Ovary (tissue), 9 donors: ENCODE results near the gene ZNF749. TPM values are rescaled to one million over a fixed set of nuclear protein-coding genes. Genes with fewer than 3 reads are reported as not detected.
"Not testable (repeated sequence)": the region's sequence is repeated elsewhere in the genome, so short reads cannot be mapped to it uniquely, and the experiment has no call there.

Experiments
- DNase-seq, 5 donors: peaks; one replicate each; pipeline ENCODE4 v3.0.0-alpha.2; 2019 to 2020
- H3K27ac ChIP-seq, 2 donors: fragments of 200-600 bp; one replicate each; pipeline versions ENCODE4 v1.5.1 to v1.8.0; 2019 to 2022
- H3K27me3 ChIP-seq: fragments of 200-600 bp; one replicate; pipeline ENCODE4 v1.8.0; 2022
- H3K36me3 ChIP-seq: fragments of 200-600 bp; sonication (generic); one replicate; pipeline ENCODE4 v1.5.1; 2019
- H3K4me1 ChIP-seq: one replicate; pipeline ENCODE4 v1.8.1; 2013; ENCODE audit warnings: mild to moderate bottlenecking, moderate library complexity; ENCODE audit not compliant: insufficient read depth
- H3K4me3 ChIP-seq: fragments of 200-600 bp; sonication (generic); one replicate; pipeline ENCODE4 v1.5.1; 2017
- H3K9me3 ChIP-seq, 2 donors: fragments of 200-600 bp in 1 of 2; sonication (generic) in 1 of 2; one replicate each; pipeline versions ENCODE4 v1.5.1 to v1.8.1; 2013 to 2019; ENCODE audit warnings: mild to moderate bottlenecking in 1 of 2, moderate library complexity in 1 of 2
- CTCF ChIP-seq, 3 donors: fragments of 450-650 bp in 2 of 3; fragments of 200-600 bp in 1 of 3; IDR thresholded peaks; one replicate each; pipeline versions ENCODE4 v1.5.1 to v1.8.0; 2016 to 2022; ENCODE audit warnings: antibody characterized with exemption in 3 of 3, mild to moderate bottlenecking in 1 of 3
- EP300 ChIP-seq: sonication (generic); formaldehyde crosslinking; IDR thresholded peaks from one replicate; pipeline ENCODE4 v1.6.1; 2017; ENCODE audit warnings: antibody characterized with exemption
- POLR2A ChIP-seq: fragments of 450-650 bp; IDR thresholded peaks from one replicate; pipeline ENCODE4 v1.6.1; 2017; ENCODE audit warnings: antibody characterized with exemption, mild to moderate bottlenecking, moderate library complexity
- WGBS, 3 donors: extraction: QIAGEN DNeasy Blood & Tissue Kit in 1 of 3; methylation state at CpG; one replicate each; pipeline versions ENCODE4 v1.1.5 to v1.1.7; 2013 to 2017; 5-methylcytosine and 5-hydroxymethylcytosine counted together
- intact Hi-C, 4 donors: fragments of 100-400 bp; cut with DNase I; formaldehyde crosslinking; loops; one replicate each; pipeline versions ENCODE4 v1.11.0 to v1.15.1; 2022 to 2023
- polyA plus RNA-seq, 2 donors: library from polyadenylated mRNA; stranded (reverse); fragments of 200-250 nt in 1 of 2; fragments of 350-450 nt in 1 of 2; fragmentation: Illumina TruSeq in 1 of 2; extraction: RNeasy Lipid Tissue Mini Kit (QIAGEN cat#74804) in 1 of 2; gene quantifications; one replicate each; pipeline ENCODE4 v1.2.3, GENCODE V29; 2013 to 2014
- small RNA-seq: library from RNA; depleted of rRNA; stranded (forward); fragments of <200 nt; gene quantifications from one replicate; pipeline ENCODE3, GENCODE V24; 2016
- total RNA-seq, 7 donors: library from RNA; depleted of rRNA in 2 of 7; stranded (reverse); fragments of >200 nt in 2 of 7; fragmentation: NEBNext Ultra II Directional in 3 of 7; extraction: Animal tissue kit (Norgen Biotek cat#: 25700) in 3 of 7; gene quantifications; one replicate each; pipeline versions ENCODE4 v1.1.0 to v1.2.4, GENCODE V29; 2016 to 2023
- donor health status: DM: no; HTN: no; CAD: no; lungs with moderate emphysema.
- donor health status: DM: no; HTN: no; CAD: no.
- donor health status: Bipolar disorder and iron deficiency.
- donor health status: DM: yes; HTN: yes; CAD: no.
- donor health status: DM: no; HTN: no; CAD: no.
- donor health status: DM: yes; HTN: yes; CAD: no.

Gene ZNF749
- total and polyA plus RNA-seq, 9 donors: 4.0 to 21.7 (median 10.8) TPM

DNA sequence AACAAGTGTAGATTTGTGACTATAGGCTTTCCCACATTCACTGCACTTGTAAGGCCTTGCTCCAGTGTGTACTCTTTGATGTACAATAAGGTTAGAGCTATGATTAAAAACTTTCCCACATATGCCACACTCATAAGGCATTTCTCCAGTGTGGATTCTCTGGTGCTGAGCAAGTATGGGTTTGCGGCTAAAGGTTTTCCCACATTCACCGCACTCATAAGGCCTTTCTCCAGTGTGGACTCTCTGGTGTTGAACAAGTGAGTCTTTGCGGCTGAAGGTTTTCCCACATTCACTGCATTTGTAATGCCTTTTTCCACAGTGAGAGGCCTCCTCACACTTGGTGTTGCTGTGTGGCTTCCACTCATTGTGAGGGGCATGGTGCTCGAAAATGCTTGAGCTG is 38.5 kb downstream of the ZNF749 start:
- no peak overlapping the region for H3K4me3 ChIP-seq
- no peaks in the 10 kb centered on the region for H3K36me3 ChIP-seq
- no peak for DNase-seq
- H3K27me3 ChIP-seq: no peaks in the 10 kb centered on the region
- 98% methylated on average over 4 of the region's 4 CpGs for WGBS, 3 donors
- H3K4me1 ChIP-seq: no peaks in the 10 kb centered on the region
- intact Hi-C loops: no loop called here
- H3K9me3 ChIP-seq: peaks cover 29 to 58% of the 10 kb centered on the region in 2 donors
- no peak for TF ChIP-seq EP300
- no peak for TF ChIP-seq POLR2A
- no peak for TF ChIP-seq CTCF (IDR thresholded peaks at IDR 0.05)
- H3K27ac ChIP-seq: no peak overlapping the region

GRCh38 chr19:57477191-57478008 is 42.3 kb downstream of the ZNF749 start, which contains the start of gene ZNF772:
TSS of gene ZNF772 (minus strand) at chr19:57477566. CDS start at chr19:57477309, 257 bp downstream.
- H3K4me1 ChIP-seq: no peaks in the 10 kb centered on the region
- no peaks in the 10 kb centered on the region for H3K36me3 ChIP-seq
- 6 to 7% (median 6%) methylated on average over 38 of the region's 38 CpGs for WGBS, 3 donors
- intact Hi-C loops: no loop called here
- no peaks in the 10 kb centered on the region for H3K27me3 ChIP-seq
- DNase-seq: peak; percentile 87 to 90 (median 88)
- H3K27ac ChIP-seq: peak within 1 kb of the TSS in 1 of 2 donors; percentile 68
- TF ChIP-seq EP300 (no peak), CTCF (IDR thresholded peaks at IDR 0.05) (peak in 2 of 3 donors; percentile 39 to 63)
- H3K9me3 ChIP-seq: peaks cover 21 to 42% of the 10 kb centered on the region in 2 donors
- peak within 1 kb of the TSS; percentile 64 for H3K4me3 ChIP-seq

DNA sequence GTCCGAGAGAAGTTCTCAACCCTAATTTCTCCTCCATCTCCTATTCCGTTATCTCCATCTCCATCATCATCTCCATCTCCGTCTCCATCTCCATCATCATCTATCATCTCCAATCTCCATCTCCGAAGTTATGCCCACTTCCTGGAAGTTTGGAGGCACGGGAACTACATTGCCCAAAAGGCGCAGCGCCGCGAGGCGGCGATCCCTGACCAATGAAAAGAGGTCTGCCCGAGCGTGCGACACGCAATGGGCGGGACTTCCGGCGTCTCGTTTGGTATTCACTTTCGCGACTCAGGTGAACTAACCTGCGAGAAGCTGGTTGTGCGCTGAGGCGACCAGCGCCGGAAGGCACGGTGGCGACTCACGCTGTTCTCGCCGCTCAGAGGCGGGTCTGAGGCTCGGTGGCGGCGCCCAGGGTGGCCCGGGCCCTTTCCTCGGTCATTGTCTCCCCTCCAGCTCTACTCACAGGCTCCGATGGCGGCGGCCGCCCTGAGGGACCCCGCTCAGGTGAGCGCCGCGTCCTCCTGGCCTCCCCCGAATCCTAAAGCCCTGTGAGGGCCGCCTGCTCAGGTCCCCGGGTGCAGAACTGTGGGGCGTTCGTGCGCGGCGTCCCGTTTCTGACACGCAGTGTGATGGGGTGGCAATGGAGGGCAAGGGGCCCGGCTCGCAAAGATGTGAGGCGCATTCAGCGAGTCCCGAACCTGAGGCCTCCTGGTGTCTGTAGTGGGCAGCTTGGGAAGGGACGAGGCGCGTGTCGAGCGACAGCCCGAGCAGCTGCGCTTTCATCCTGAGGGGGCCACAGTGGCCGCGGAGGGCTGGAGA is 52.6 kb downstream of the ZNF749 start, which contains the start of gene ZNF419:
ZNF419 (plus strand) TSS at position 274 of the 822 bp plus-strand sequence; CDS start at position 475, 201 bp downstream.
- H3K27me3 ChIP-seq, H3K36me3 ChIP-seq, H3K4me1 ChIP-seq, intact Hi-C loops: not testable (repeated sequence)
- WGBS, 3 donors: 1% methylated on average over 30 to 60 of the region's 69 CpGs
- H3K27ac ChIP-seq: peak within 1 kb of the TSS; percentile 37 to 40
- peaks cover 0 to 15% of the 10 kb centered on the region in 2 donors for H3K9me3 ChIP-seq
- DNase-seq: peak; percentile 86 to 93 (median 89)
- H3K4me3 ChIP-seq: peak within 1 kb of the TSS; percentile 98

DNA sequence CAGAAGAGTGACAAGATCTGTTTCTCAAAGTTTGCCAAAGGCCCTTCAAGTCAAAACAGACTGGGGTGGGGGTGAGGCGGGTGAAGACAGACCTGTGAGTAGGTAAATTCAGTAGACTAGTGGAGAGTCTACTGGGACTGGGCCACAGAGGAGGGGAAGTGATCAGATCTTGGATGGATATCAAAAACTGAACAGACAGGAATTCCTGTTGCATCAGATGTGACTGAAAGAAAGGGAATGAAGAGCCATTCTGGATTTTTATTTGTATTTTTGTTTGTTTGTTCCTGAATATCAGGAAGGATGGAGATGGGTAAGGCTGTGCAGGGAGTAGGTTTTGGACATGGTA is 53.1 kb downstream of the ZNF749 start:
- H3K27ac ChIP-seq, H3K27me3 ChIP-seq, H3K36me3 ChIP-seq, DNase-seq, H3K4me1 ChIP-seq, H3K4me3 ChIP-seq, intact Hi-C loops: not testable (repeated sequence)
- H3K9me3 ChIP-seq: peaks cover 0 to 19% of the 10 kb centered on the region in 2 donors
- no CpG with 5 or more reads among the region's 1 CpG for WGBS, 3 donors

Small RNAs within 50 kb of the gene (small RNA-seq; reads per million reads assigned to genes)
- gene VN1R107P: not detected

Other genes starting within 250 kb of the ZNF749 start
- 10 to 100 TPM; 28.6 to 56.6 (median 46.4) TPM for gene ZNF264, start 243.8 kb upstream of the ZNF749 start, total RNA-seq
- 10 to 100 TPM in 1 of 2 donors, 1 to 10 TPM in 1; 7.0 to 18.6 TPM for gene ZNF264, start 243.8 kb upstream of the ZNF749 start, polyA plus RNA-seq
- gene AURKC, start 204.3 kb upstream of the ZNF749 start, total RNA-seq: under 1 TPM in 4 of 7 donors, not detected in 3; 0.60 to 0.87 (median 0.79) TPM
- gene AURKC, start 204.3 kb upstream of the ZNF749 start, polyA plus RNA-seq: 1 to 10 TPM in 1 of 2 donors, under 1 TPM in 1; 0.45 to 1.9 TPM
- gene ZNF805, start 194.7 kb upstream of the ZNF749 start, total RNA-seq: 10 to 100 TPM; 10.8 to 27.8 (median 19.4) TPM
- gene ZNF805, start 194.7 kb upstream of the ZNF749 start, polyA plus RNA-seq: 1 to 10 TPM; 1.7 to 4.5 TPM
- 100 to 1,000 TPM in 1 of 7 donors, 10 to 100 TPM in 6; 57.2 to 103 (median 68.6) TPM for gene ZNF460, start 154.8 kb upstream of the ZNF749 start, total RNA-seq
- gene ZNF460, start 154.8 kb upstream of the ZNF749 start, polyA plus RNA-seq: 1 to 10 TPM; 3.0 to 4.4 TPM
- gene ZNF543, start 114.9 kb upstream of the ZNF749 start, total RNA-seq: 10 to 100 TPM in 4 of 7 donors, 1 to 10 TPM in 3; 4.9 to 12.9 (median 10.5) TPM
- 1 to 10 TPM; 4.0 to 4.9 TPM for gene ZNF543, start 114.9 kb upstream of the ZNF749 start, polyA plus RNA-seq
- gene ZNF304, start 84.1 kb upstream of the ZNF749 start, total RNA-seq: 10 to 100 TPM in 3 of 7 donors, 1 to 10 TPM in 4; 3.0 to 13.0 (median 9.1) TPM
- 10 to 100 TPM in 1 of 2 donors, 1 to 10 TPM in 1; 4.8 to 12.5 TPM for gene ZNF304, start 84.1 kb upstream of the ZNF749 start, polyA plus RNA-seq
- gene TRAPPC2B, start 71.8 kb upstream of the ZNF749 start, total RNA-seq: 10 to 100 TPM in 6 of 7 donors, 1 to 10 TPM in 1; 9.1 to 23.6 (median 11.6) TPM
- gene TRAPPC2B, start 71.8 kb upstream of the ZNF749 start, polyA plus RNA-seq: 10 to 100 TPM; 10.3 to 25.1 TPM
- gene ZNF547, start 71.8 kb upstream of the ZNF749 start, total RNA-seq: 1 to 10 TPM; 1.2 to 4.7 (median 3.0) TPM
- gene ZNF547, start 71.8 kb upstream of the ZNF749 start, polyA plus RNA-seq: 1 to 10 TPM; 1.8 to 2.9 TPM
- 10 to 100 TPM; 14.5 to 28.2 (median 24.4) TPM for gene ZNF548, start 45.5 kb upstream of the ZNF749 start, total RNA-seq
- 10 to 100 TPM; 13.4 to 13.7 TPM for gene ZNF548, start 45.5 kb upstream of the ZNF749 start, polyA plus RNA-seq
- gene ZNF17, start 24.2 kb upstream of the ZNF749 start, total RNA-seq: 10 to 100 TPM in 6 of 7 donors, 1 to 10 TPM in 1; 5.4 to 22.4 (median 18.7) TPM
- gene ZNF17, start 24.2 kb upstream of the ZNF749 start, polyA plus RNA-seq: 1 to 10 TPM; 6.3 to 7.2 TPM
- 1 to 10 TPM in 5 of 7 donors, under 1 TPM in 2; 0.60 to 2.2 (median 1.3) TPM for gene VN1R1, start 21.8 kb downstream of the ZNF749 start, total RNA-seq
- gene VN1R1, start 21.8 kb downstream of the ZNF749 start, polyA plus RNA-seq: under 1 TPM; 0.38 to 0.50 TPM
- gene ZNF772, start 42.2 kb downstream of the ZNF749 start, total RNA-seq: 10 to 100 TPM in 6 of 7 donors, 1 to 10 TPM in 1; 6.5 to 23.0 (median 15.8) TPM
- gene ZNF772, start 42.2 kb downstream of the ZNF749 start, polyA plus RNA-seq: 1 to 10 TPM; 3.3 to 6.8 TPM
- 10 to 100 TPM in 6 of 7 donors, 1 to 10 TPM in 1; 6.8 to 14.7 (median 12.1) TPM for gene ZNF419, start 52.4 kb downstream of the ZNF749 start, total RNA-seq
- 1 to 10 TPM; 7.2 to 8.5 TPM for gene ZNF419, start 52.4 kb downstream of the ZNF749 start, polyA plus RNA-seq
- 10 to 100 TPM in 4 of 7 donors, 1 to 10 TPM in 3; 8.1 to 16.3 (median 10.5) TPM for gene ZNF773, start 64.6 kb downstream of the ZNF749 start, total RNA-seq
- gene ZNF773, start 64.6 kb downstream of the ZNF749 start, polyA plus RNA-seq: 1 to 10 TPM; 6.8 to 8.6 TPM
- 10 to 100 TPM in 4 of 7 donors, 1 to 10 TPM in 3; 3.9 to 11.9 (median 10.1) TPM for gene ZNF549, start 92.0 kb downstream of the ZNF749 start, total RNA-seq
- 1 to 10 TPM; 4.0 to 8.1 TPM for gene ZNF549, start 92.0 kb downstream of the ZNF749 start, polyA plus RNA-seq
- gene ZNF550, start 124.5 kb downstream of the ZNF749 start, total RNA-seq: 10 to 100 TPM in 5 of 7 donors, 1 to 10 TPM in 2; 6.7 to 17.1 (median 11.4) TPM
- gene ZNF550, start 124.5 kb downstream of the ZNF749 start, polyA plus RNA-seq: 1 to 10 TPM; 6.8 to 7.3 TPM
- gene ZNF416, start 143.6 kb downstream of the ZNF749 start, total RNA-seq: 10 to 100 TPM in 1 of 7 donors, 1 to 10 TPM in 6; 2.2 to 10.9 (median 7.6) TPM
- gene ZNF416, start 143.6 kb downstream of the ZNF749 start, polyA plus RNA-seq: 1 to 10 TPM; 3.9 to 9.2 TPM
- gene ZIK1, start 148.8 kb downstream of the ZNF749 start, total RNA-seq: 10 to 100 TPM in 1 of 7 donors, 1 to 10 TPM in 6; 3.4 to 10.2 (median 8.4) TPM
- 1 to 10 TPM; 5.5 to 5.7 TPM for gene ZIK1, start 148.8 kb downstream of the ZNF749 start, polyA plus RNA-seq
- 1 to 10 TPM; 2.5 to 8.9 (median 3.6) TPM for gene ZNF530, start 164.6 kb downstream of the ZNF749 start, total RNA-seq
- 1 to 10 TPM; 2.0 to 2.2 TPM for gene ZNF530, start 164.6 kb downstream of the ZNF749 start, polyA plus RNA-seq
- 10 to 100 TPM; 13.4 to 22.9 (median 22.2) TPM for gene ZNF134, start 178.9 kb downstream of the ZNF749 start, total RNA-seq
- gene ZNF134, start 178.9 kb downstream of the ZNF749 start, polyA plus RNA-seq: 10 to 100 TPM in 1 of 2 donors, 1 to 10 TPM in 1; 9.2 to 12.6 TPM
- 10 to 100 TPM in 6 of 7 donors, 1 to 10 TPM in 1; 8.3 to 16.7 (median 12.0) TPM for gene ZNF211, start 197.8 kb downstream of the ZNF749 start, total RNA-seq
- 10 to 100 TPM in 1 of 2 donors, 1 to 10 TPM in 1; 8.4 to 16.3 TPM for gene ZNF211, start 197.8 kb downstream of the ZNF749 start, polyA plus RNA-seq
- gene ZSCAN4, start 233.6 kb downstream of the ZNF749 start, total RNA-seq: 1 to 10 TPM in 1 of 7 donors, under 1 TPM in 1, not detected in 5; 0.13 to 1.3 TPM
- under 1 TPM; 0.07 to 0.08 TPM for gene ZSCAN4, start 233.6 kb downstream of the ZNF749 start, polyA plus RNA-seq
- gene ZNF551, start 246.7 kb downstream of the ZNF749 start, total RNA-seq: 10 to 100 TPM in 3 of 7 donors, 1 to 10 TPM in 4; 6.8 to 11.3 (median 9.7) TPM
- 1 to 10 TPM; 3.8 to 4.2 TPM for gene ZNF551, start 246.7 kb downstream of the ZNF749 start, polyA plus RNA-seq